HCT116 (cell line): ENCODE data around the gene PNRC2. TPM values are rescaled to one million over a fixed set of nuclear protein-coding genes. Genes with fewer than 3 reads are reported as not detected.

Experiments
- ATAC-seq: fragments of 200-7000 bp; cut with Tn5 transposase; 2 replicates; pipeline ENCODE4 v1.9.1; 2020; ENCODE audit warnings: mild to moderate bottlenecking, moderate library complexity
- BruUV-seq: library from RNA; stranded (reverse); fragments of 400-500 nt; replicated peaks from 2 replicates; lab custom pipeline; 2021; lab: Mats Ljungman, UMichigan
- CTCF ChIA-PET: fragments of 300-600 bp; sonication (Branson Sonifier 250); formaldehyde crosslinking; loops from one replicate; lab custom pipeline; 2021; ENCODE audit warnings: antibody characterized with exemption; lab: Charles Lee
- POLR2A ChIA-PET: fragments of 300-600, 350-600 bp; sonication (Branson Sonifier 250); formaldehyde crosslinking; loops from one replicate; lab custom pipeline; 2021; ENCODE audit warnings: antibody characterized with exemption; lab: Charles Lee
- RAD21 ChIA-PET, 2 experiments: fragments of 300-600 bp; sonication (Branson Sonifier 250); formaldehyde crosslinking; loops; one replicate each; lab custom pipeline; 2023; ENCODE audit warnings: low total read pairs in 2 of 2; ENCODE audit not compliant: uncharacterized antibody in 2 of 2, unreplicated experiment in 2 of 2, low non-redundant PET in 1 of 2; lab: Charles Lee
- DNase-seq: peaks from one replicate; pipeline ENCODE4 v3.0.0-alpha.2; 2010; ENCODE audit warnings: low read depth, low spot score
- H2AFZ ChIP-seq: fragments of 200-600 bp; shearing (Covaris generic), sonication (generic); 2 replicates; pipeline ENCODE4 v1.6.1; 2017; ENCODE audit warnings: low read depth, mixed run types, mixed read lengths, antibody characterized with exemption, low read length; ENCODE audit not compliant: poor library complexity, severe bottlenecking
- H3K27ac ChIP-seq: 2 replicates; pipeline ENCODE4 v1.5.1; 2012; ENCODE audit warnings: low read depth, low read length
- H3K27me3 ChIP-seq: fragments of 200-600 bp; sonication (generic); 2 replicates; pipeline ENCODE4 v1.6.1; 2016; ENCODE audit warnings: mixed run types, low read length, mixed read lengths; ENCODE audit not compliant: insufficient read depth
- H3K36me3 ChIP-seq, 2 experiments: fragments of 200-500 bp in 1 of 2; fragments of 200-600 bp in 1 of 2; sonication (Bioruptor generic) in 1 of 2; sonication (generic) in 1 of 2; 2 replicates each; pipeline versions ENCODE4 v1.5.1 to v1.6.1; 2014 to 2016; ENCODE audit warnings: low read length in 2 of 2, inconsistent platforms in 1 of 2, mixed read lengths in 1 of 2, mixed run types in 1 of 2; ENCODE audit not compliant: insufficient read depth in 2 of 2, control insufficient read depth in 1 of 2
- H3K4me1 ChIP-seq, 2 experiments: fragments of 200-600 bp in 1 of 2; sonication (generic) in 1 of 2; 2 replicates each; pipeline versions ENCODE4 v1.5.1 to v1.6.1; 2012 to 2017; ENCODE audit warnings: low read length in 2 of 2, inconsistent platforms in 1 of 2, mild to moderate bottlenecking in 1 of 2, mixed read lengths in 1 of 2, mixed run types in 1 of 2, moderate library complexity in 1 of 2; ENCODE audit not compliant: insufficient read depth in 2 of 2, control insufficient read depth in 1 of 2
- H3K4me2 ChIP-seq: fragments of 200-600 bp; sonication (generic); 2 replicates; pipeline ENCODE4 v1.6.1; 2017; ENCODE audit warnings: mixed run types, low read length, mixed read lengths
- H3K4me3 ChIP-seq, 2 experiments: fragments of 200-600 bp in 1 of 2; sonication (generic) in 1 of 2; replicated peaks in 1 of 2; 2 replicates each; pipeline ENCODE4 v1.5.1; 2011 to 2016; ENCODE audit warnings: low read length in 2 of 2, control low read depth in 1 of 2, low read depth in 1 of 2, mild to moderate bottlenecking in 1 of 2, mixed read lengths in 1 of 2, mixed run types in 1 of 2
- H3K79me2 ChIP-seq: fragments of 200-600 bp; sonication (generic); 2 replicates; pipeline ENCODE4 v1.6.1; 2017; ENCODE audit warnings: mild to moderate bottlenecking, mixed run types, low read length, moderate library complexity, mixed read lengths; ENCODE audit not compliant: insufficient read depth
- H3K9ac ChIP-seq: fragments of 200-600 bp; sonication (generic); 2 replicates; pipeline ENCODE4 v1.6.1; 2016; ENCODE audit warnings: low read length, mixed read lengths
- H3K9me2 ChIP-seq: fragments of 200-600 bp; sonication (generic), shearing (Covaris generic); 2 replicates; pipeline ENCODE4 v1.6.1; 2017; ENCODE audit warnings: mixed run types, mild to moderate bottlenecking, moderate library complexity; ENCODE audit not compliant: insufficient read depth
- H3K9me3 ChIP-seq, 2 experiments: fragments of 200-500 bp in 1 of 2; fragments of 200-600 bp in 1 of 2; sonication (Bioruptor generic) in 1 of 2; sonication (generic) in 1 of 2; 2 replicates each; pipeline ENCODE4 v1.6.1; 2014 to 2017; ENCODE audit warnings: low read length in 2 of 2, mixed read lengths in 2 of 2, inconsistent platforms in 1 of 2, low read depth in 1 of 2, mild to moderate bottlenecking in 1 of 2, mixed run types in 1 of 2, moderate library complexity in 1 of 2; ENCODE audit not compliant: control insufficient read depth in 1 of 2, insufficient read depth in 1 of 2
- H4K20me1 ChIP-seq: fragments of 200-600 bp; sonication (generic), shearing (Covaris generic); 2 replicates; pipeline ENCODE4 v1.6.1; 2017; ENCODE audit warnings: mixed run types, mild to moderate bottlenecking, moderate library complexity; ENCODE audit not compliant: insufficient read depth
- CTCF ChIP-seq, 3 experiments: fragments of 200-600 bp in 1 of 3; sonication (generic) in 1 of 3; IDR thresholded peaks in 2 of 3; conservative IDR thresholded peaks in 1 of 3; 2 replicates each; pipeline ENCODE4 v1.5.1; 2012 to 2017; ENCODE audit warnings: low read depth in 2 of 3, low read length in 2 of 3, antibody characterized with exemption in 1 of 3, borderline replicate concordance in 1 of 3, control low read depth in 1 of 3, mild to moderate bottlenecking in 1 of 3, mixed read lengths in 1 of 3, mixed run types in 1 of 3, moderate library complexity in 1 of 3; ENCODE audit not compliant: insufficient read depth in 1 of 3
- EZH2 ChIP-seq: fragments of 200-600 bp; sonication (generic); IDR thresholded peaks from 2 replicates; pipeline ENCODE4 v1.6.1; 2017; ENCODE audit warnings: antibody characterized with exemption, mixed run types
- FOSL1 ChIP-seq: IDR thresholded peaks from 2 replicates; pipeline ENCODE4 v1.6.1; 2012; ENCODE audit warnings: low read depth
- JUND ChIP-seq: IDR thresholded peaks from 2 replicates; pipeline ENCODE4 v1.6.1; 2012
- REST ChIP-seq: IDR thresholded peaks from 2 replicates; pipeline ENCODE4 v1.6.1; 2012; ENCODE audit warnings: low read depth
- SP1 ChIP-seq: IDR thresholded peaks from 2 replicates; pipeline ENCODE4 v1.6.1; 2012; ENCODE audit warnings: low read depth
- SRF ChIP-seq: IDR thresholded peaks from 2 replicates; pipeline ENCODE4 v1.6.1; 2012; ENCODE audit warnings: low read depth
- YY1 ChIP-seq: IDR thresholded peaks from 2 replicates; pipeline ENCODE4 v1.6.1; 2011; ENCODE audit warnings: low read length, low read depth, moderate library complexity, mild to moderate bottlenecking; ENCODE audit not compliant: insufficient replicate concordance; ENCODE audit errors: extremely low read depth
- ZNF274 ChIP-seq: fragments of 200-500 bp; sonication (Bioruptor generic); IDR thresholded peaks from 2 replicates; pipeline ENCODE4 v1.6.1; 2014; ENCODE audit warnings: mild to moderate bottlenecking, low read depth, low read length, inconsistent platforms
- intact Hi-C: fragments of 100-400 bp; cut with micrococcal nuclease; formaldehyde crosslinking; loops from 2 replicates; pipeline ENCODE4 v1.10.0; 2022
- total RNA-seq: library from RNA; stranded (reverse); gene quantifications from one replicate; pipeline ENCODE4 v1.2.1, GENCODE V29; 2021; ENCODE audit not compliant: unreplicated experiment

Gene PNRC2
- total RNA-seq, 1 experiment from 2014 or later = 92.1 TPM

GRCh38 chr1:23967871-23968270 lies 8.2 kb downstream of the PNRC2 start:
- intact Hi-C loops = no loop called here

More at GRCh38 chr1:23967871-23968270, 8.2 kb downstream of the PNRC2 start:
- ChIA-PET POLR2A (interaction anchor here (0.7 to 1.9 kb wide), 4 partner anchors 8 to 261 kb away, joined by 3 to 6 read pairs (median 4); partner anchors contain the start of genes PNRC2 and SRSF10), CTCF (no interaction called here), RAD21 (no interaction called here)
- H3K79me2 ChIP-seq = peaks cover 88% of the 10 kb centered on the region
- H3K4me1 ChIP-seq = no peaks in the 10 kb centered on the region
- TF ChIP-seq CTCF (IDR thresholded peaks at IDR 0.05 in 2 of 3, conservative IDR thresholded peaks at IDR 0.05 in 1 of 3; ENCODE audit: borderline replicate concordance in 1 of 3, insufficient read depth in 1 of 3, low read depth in 2 of 3, low read length in 2 of 3) = no peak
- TF ChIP-seq FOSL1 = no peak
- TF ChIP-seq SRF = no peak
- TF ChIP-seq SP1 = no peak
- no peak for TF ChIP-seq YY1
- no peak for TF ChIP-seq ZNF274
- TF ChIP-seq JUND = no peak
- no peak for TF ChIP-seq EZH2
- TF ChIP-seq REST = no peak
- no peaks in the 10 kb centered on the region for H3K27me3 ChIP-seq
- no peak for ATAC-seq
- H3K9me3 ChIP-seq = no peaks in the 10 kb centered on the region
- no peak overlapping the region for H3K4me3 ChIP-seq
- H4K20me1 ChIP-seq = peaks cover 7% of the 10 kb centered on the region; the same call in 1 of the 2 replicates
- H3K9ac ChIP-seq = no peak overlapping the region
- H3K9me2 ChIP-seq = no peaks in the 10 kb centered on the region
- no peak overlapping the region for H2AFZ ChIP-seq
- H3K27ac ChIP-seq = no peak overlapping the region
- no peak for DNase-seq
- H3K36me3 ChIP-seq = peaks cover 38 to 51% of the 10 kb centered on the region in 2 experiments
- no peak overlapping the region for H3K4me2 ChIP-seq
- BruUV-seq = no TSS peak
